Loucy (cell line): ENCODE measurements around the gene SRSF7.
"Not testable (repeated sequence)": the region's sequence is repeated elsewhere in the genome, so short reads cannot be mapped to it uniquely, and the experiment has no call there.

Experiments used
- H2AFZ ChIP-seq: fragments of 200-600 bp; sonication (generic); 2 replicates; pipeline ENCODE4 v1.6.0; 2016; ENCODE audit warnings: antibody characterized with exemption, mild to moderate bottlenecking, low read length, moderate library complexity
- H3F3A ChIP-seq: fragments of 200-600 bp; 2 replicates; pipeline ENCODE4 v1.6.0; 2016; ENCODE audit warnings: antibody characterized with exemption, low read depth, mild to moderate bottlenecking
- H3K27me3 ChIP-seq: fragments of 200-600 bp; sonication (generic); 2 replicates; pipeline ENCODE4 v1.6.1; 2014; ENCODE audit warnings: low read length, mild to moderate bottlenecking; ENCODE audit not compliant: insufficient read depth, poor library complexity, severe bottlenecking
- H3K36me3 ChIP-seq: fragments of 200-600 bp; sonication (generic); 2 replicates; pipeline ENCODE4 v1.6.1; 2016; ENCODE audit warnings: low read length; ENCODE audit not compliant: insufficient read depth
- H3K4me1 ChIP-seq: fragments of 200-600 bp; sonication (generic); 2 replicates; pipeline ENCODE4 v1.5.1; 2014; ENCODE audit warnings: low read length, mild to moderate bottlenecking; ENCODE audit not compliant: insufficient read depth, poor library complexity, severe bottlenecking
- H3K4me2 ChIP-seq: fragments of 200-600 bp; sonication (generic); 2 replicates; pipeline ENCODE4 v1.6.0; 2014; ENCODE audit warnings: antibody characterized with exemption, low read length, low read depth, mild to moderate bottlenecking; ENCODE audit not compliant: poor library complexity, severe bottlenecking
- H3K4me3 ChIP-seq: fragments of 200-600 bp; sonication (generic); 2 replicates; pipeline ENCODE4 v1.5.1; 2014; ENCODE audit warnings: low read length, mild to moderate bottlenecking, mixed read lengths; ENCODE audit not compliant: poor library complexity, severe bottlenecking
- H3K79me2 ChIP-seq: fragments of 200-600 bp; sonication (generic); 2 replicates; pipeline ENCODE4 v1.6.1; 2014; ENCODE audit warnings: low read length; ENCODE audit not compliant: insufficient read depth
- H3K9ac ChIP-seq: fragments of 200-600 bp; sonication (generic); 2 replicates; pipeline ENCODE4 v1.6.0; 2014; ENCODE audit warnings: mild to moderate bottlenecking, low read depth, low read length, moderate library complexity; ENCODE audit not compliant: poor library complexity, severe bottlenecking
- H3K9me2 ChIP-seq: fragments of 200-600 bp; sonication (generic); replicated peaks from 2 replicates; pipeline ENCODE4 v1.6.1; 2016; ENCODE audit warnings: low read depth, low read length, mixed read lengths
- H3K9me3 ChIP-seq: fragments of 200-600 bp; sonication (generic); 2 replicates; pipeline ENCODE4 v1.6.1; 2014; ENCODE audit warnings: mild to moderate bottlenecking, antibody characterized with exemption, low read length, low read depth; ENCODE audit not compliant: insufficient read depth
- H4K20me1 ChIP-seq: fragments of 200-600 bp; sonication (generic); 2 replicates; pipeline ENCODE4 v1.6.0; 2014; ENCODE audit warnings: antibody characterized with exemption, low read length, mild to moderate bottlenecking; ENCODE audit not compliant: insufficient read depth, poor library complexity, severe bottlenecking
- CTCF ChIP-seq: fragments of 200-600 bp; sonication (generic); conservative IDR thresholded peaks from 2 replicates; pipeline ENCODE4 v1.5.1; 2014; ENCODE audit warnings: mild to moderate bottlenecking, antibody characterized with exemption, low read length
- EZH2phosphoT487 ChIP-seq: fragments of 200-600 bp; IDR thresholded peaks from 2 replicates; pipeline ENCODE4 v1.6.1; 2018; ENCODE audit warnings: antibody characterized with exemption, mild to moderate bottlenecking, moderate library complexity, borderline replicate concordance

SRSF7 gene

GRCh38 chr2:38763228-38763627 lies 12.1 kb upstream of the SRSF7 start:
- Histone ChIP-seq H2AFZ (no peak overlapping the region), H3K9me3 (no peaks in the 10 kb centered on the region), H3K27me3 (no peaks in the 10 kb centered on the region), H3K9me2 (no peaks in the 10 kb centered on the region), H4K20me1 (no peaks in the 10 kb centered on the region), H3K4me1 (no peaks in the 10 kb centered on the region), H3K36me3 (no peaks in the 10 kb centered on the region), H3K9ac (no peak overlapping the region), H3K79me2 (no peaks in the 10 kb centered on the region), H3K4me3 (no peak overlapping the region), H3F3A (no peaks in the 10 kb centered on the region), H3K4me2 (no peak overlapping the region)
- no peak for TF ChIP-seq EZH2phosphoT487
- no peak for TF ChIP-seq CTCF

- H3K4me2 ChIP-seq, H3K9ac ChIP-seq, H3K4me1 ChIP-seq, H3K27me3 ChIP-seq, H4K20me1 ChIP-seq, H3K36me3 ChIP-seq, H3F3A ChIP-seq, H3K9me2 ChIP-seq, H3K79me2 ChIP-seq, H3K9me3 ChIP-seq, H2AFZ ChIP-seq, H3K4me3 ChIP-seq: not testable (repeated sequence)
Measured at GRCh38 chr2:38755891-38756290, 4.7 kb upstream of the SRSF7 start.

GRCh38 chr2:38754506-38754905 lies 3.3 kb upstream of the SRSF7 start:
- peak overlapping the region; percentile 87 for H2AFZ ChIP-seq
- peaks cover 7% of the 10 kb centered on the region for H3K36me3 ChIP-seq

More at GRCh38 chr2:38754506-38754905, 3.3 kb upstream of the SRSF7 start:
- peaks cover 15% of the 10 kb centered on the region for H4K20me1 ChIP-seq
- H3K9ac ChIP-seq = peak overlapping the region; percentile 46
- H3K4me1 ChIP-seq = peaks cover 13% of the 10 kb centered on the region
- peak overlapping the region; percentile 56 for H3K4me3 ChIP-seq
- no peaks in the 10 kb centered on the region for H3K9me3 ChIP-seq
- peak overlapping the region; percentile 50 for H3K4me2 ChIP-seq
- H3K79me2 ChIP-seq = peaks cover 16% of the 10 kb centered on the region
- no peaks in the 10 kb centered on the region for H3F3A ChIP-seq
- peaks cover 11% of the 10 kb centered on the region for H3K27me3 ChIP-seq
- no peaks in the 10 kb centered on the region for H3K9me2 ChIP-seq
- TF ChIP-seq EZH2phosphoT487 = no peak
- no peak for TF ChIP-seq CTCF
